Measurements from ENCODE around the gene NPW. TPM values are rescaled to one million over a fixed set of nuclear protein-coding genes. Genes with fewer than 3 reads are reported as not detected.

NPW gene
- total and polyA plus RNA-seq, 9 of the 15 experiments (the other 6 are each of a cell fraction or from before 2014, with no cell fraction given) = 0.14 to 4.0 (median 2.6) TPM; not detected in 4

- ChIA-PET POLR2A (interaction anchor here (0.6 to 10.2 kb wide), 3 partner anchors 7 to 36 kb away, joined by 3 to 103 read pairs (median 4); partner anchors contain the start of genes RNF151, RPS2 and TBL3), CTCF (ENCODE audit: low intra/inter-chr PET ratio) (no interaction called here)
- intact Hi-C loops (cut with micrococcal nuclease) (no loop called here), in situ Hi-C loops (cut with MboI) (no loop called here)
- peak in 2 of 4 experiments; percentile 17 to 44 for DNase-seq (ENCODE audit: extremely low read depth in 1 of 4, low spot score in 3 of 4)
- no peak overlapping the region for H3K9ac ChIP-seq (ENCODE audit: insufficient read depth in 1 of 2, low read depth in 2 of 2, low read length in 2 of 2)
- H3K4me3 ChIP-seq = no peak overlapping the region
- H3K27me3 ChIP-seq (ENCODE audit: control insufficient read depth in 2 of 2, insufficient read depth in 2 of 2, low read length in 2 of 2) = no peaks in the 10 kb centered on the region
- H4K20me1 ChIP-seq (replicated peaks; ENCODE audit: control insufficient read depth, insufficient read depth, low read length) = no peaks in the 10 kb centered on the region
- peaks cover 50% of the 10 kb centered on the region; the same call in 2 of the 3 replicates for H3K36me3 ChIP-seq (ENCODE audit: control insufficient read depth, insufficient read depth, low read length)
- H3K9me1 ChIP-seq (ENCODE audit: control insufficient read depth, insufficient read depth, low read length) = no peaks in the 10 kb centered on the region
- BruUV-seq (replicated peaks) = no TSS peak
- H3K4me2 ChIP-seq (ENCODE audit: insufficient read depth, low read length) = no peak overlapping the region
- no peak for ATAC-seq
- no peak overlapping the region for H3K27ac ChIP-seq (ENCODE audit: extremely low read depth, low read depth, low read length)
- H2AFZ ChIP-seq (ENCODE audit: low read depth, low read length) = no peak overlapping the region
- no peak for FAIRE-seq
- WGBS (ENCODE audit: insufficient coverage, low coverage, missing lambda C conversion rate) = 96% methylated on average over 41 of the region's 70 CpGs
- TF ChIP-seq RBM22 (IDR thresholded peaks at IDR 0.05; ENCODE audit: low read depth, low read length, poor library complexity, severe bottlenecking) (peak; percentile 21), ZBTB33 (CRISPR knock-in tag; IDR thresholded peaks at IDR 0.05) (peak; percentile 86), BCOR (IDR thresholded peaks at IDR 0.05) (no peak), POLR2G (IDR thresholded peaks at IDR 0.05; ENCODE audit: low read depth, low read length) (peak; percentile 2; the same call in 1 of the 2 replicates), HMGN3 (IDR thresholded peaks at IDR 0.05; ENCODE audit: borderline replicate concordance, extremely low read depth, insufficient read length, low read depth, low read length) (peak; percentile 21), FIP1L1 (IDR thresholded peaks at IDR 0.05; ENCODE audit: low read depth, low read length, poor library complexity, severe bottlenecking) (peak; percentile 26), RBFOX2 (IDR thresholded peaks at IDR 0.05; ENCODE audit: low read depth, low read length) (peak; percentile 45; the same call in 1 of the 2 replicates), ZNF778 (CRISPR knock-in tag; IDR thresholded peaks at IDR 0.05) (no peak)
- no peaks in the 10 kb centered on the region for H3K9me3 ChIP-seq (replicated peaks; ENCODE audit: control insufficient read depth, insufficient read depth, low read depth, low read length)
- H3K4me1 ChIP-seq (replicated peaks in 1 of 2; ENCODE audit: control insufficient read depth in 2 of 2, insufficient read depth in 2 of 2, low read length in 2 of 2) = peaks cover 0 to 84% of the 10 kb centered on the region in 2 experiments; a peak in 2 of 5 replicates
- peaks cover 1% of the 10 kb centered on the region; the same call in 1 of the 3 replicates for H3K79me2 ChIP-seq (ENCODE audit: control insufficient read depth, insufficient read depth, low read length)
These were observed 40.1 kb upstream of the NPW start for GRCh38 chr16:1979271-1980029.

Data from K562 (cell line).